Natural killer cell (primary cell): ENCODE data around the gene NFIB. TPM values are rescaled to one million over a fixed set of nuclear protein-coding genes. Genes with fewer than 3 reads are reported as not detected.

Source experiments
- ATAC-seq, 3 donors: fragments of 150-1000 bp in 2 of 3; fragments of 200-7000 bp in 1 of 3; cut with Tn5 transposase; 1 replicate in 1 of 3; 2 replicates in 2 of 3; pipeline ENCODE4 v1.10.0; 2021; ENCODE audit warnings: mild to moderate bottlenecking in 2 of 3, moderate library complexity in 2 of 3
- DNase-seq, 2 donors: peaks; one replicate each; pipeline versions ENCODE4 v3.0.0 to v3.0.0-alpha.2; 2013 to 2021; ENCODE audit warnings: mixed read lengths in 1 of 2
- H3K27ac ChIP-seq: one replicate; pipeline ENCODE4 v1.5.1; 2013; ENCODE audit warnings: mild to moderate bottlenecking, low read length
- H3K27me3 ChIP-seq: one replicate; pipeline ENCODE4 v1.6.1; 2013; ENCODE audit warnings: low read length; ENCODE audit not compliant: control insufficient read depth, insufficient read depth
- H3K36me3 ChIP-seq: one replicate; pipeline ENCODE4 v1.6.1; 2013; ENCODE audit warnings: low read length; ENCODE audit not compliant: control insufficient read depth, insufficient read depth
- H3K4me1 ChIP-seq: one replicate; pipeline ENCODE4 v1.6.1; 2013; ENCODE audit warnings: low read length; ENCODE audit not compliant: control insufficient read depth, insufficient read depth
- H3K4me3 ChIP-seq: one replicate; pipeline ENCODE4 v1.5.1; 2013; ENCODE audit warnings: low read length
- H3K9me3 ChIP-seq: one replicate; pipeline ENCODE4 v1.6.1; 2013; ENCODE audit warnings: low read length; ENCODE audit not compliant: control insufficient read depth, insufficient read depth
- H3K27ac Mint-ChIP-seq, 2 donors: one replicate each; pipeline ENCODE4 v1.8.0; 2022; ENCODE audit warnings: mild to moderate bottlenecking in 2 of 2, mixed read lengths in 2 of 2, moderate library complexity in 1 of 2
- H3K27me3 Mint-ChIP-seq, 2 donors: one replicate each; pipeline ENCODE4 v1.8.0; 2022; ENCODE audit warnings: low read depth in 2 of 2, mixed read lengths in 2 of 2
- H3K36me3 Mint-ChIP-seq: one replicate; pipeline ENCODE4 v1.8.0; 2022; ENCODE audit warnings: mixed read lengths
- H3K4me1 Mint-ChIP-seq, 2 donors: one replicate each; pipeline ENCODE4 v1.8.0; 2022; ENCODE audit warnings: mixed read lengths in 2 of 2
- H3K4me3 Mint-ChIP-seq: one replicate; pipeline ENCODE4 v1.8.0; 2022; ENCODE audit warnings: mild to moderate bottlenecking, moderate library complexity, mixed read lengths
- H3K9me3 Mint-ChIP-seq, 2 donors: one replicate each; pipeline ENCODE4 v1.8.0; 2022; ENCODE audit warnings: mixed read lengths in 2 of 2
- CTCF ChIP-seq: fragments of 200-600 bp; IDR thresholded peaks from one replicate; pipeline ENCODE4 v1.8.0; 2022; ENCODE audit warnings: antibody characterized with exemption
- WGBS: methylation state at CpG from one replicate; pipeline ENCODE4 v1.1.7; 2013; ENCODE audit warnings: missing lambda C conversion rate; ENCODE audit not compliant: insufficient coverage; 5-methylcytosine and 5-hydroxymethylcytosine counted together
- intact Hi-C: fragments of 100-400 bp; cut with micrococcal nuclease; formaldehyde crosslinking; loops from one replicate; pipeline ENCODE4 v1.14.2; 2022
- total RNA-seq, 4 donors: library from RNA; stranded (reverse); fragments of 120-200 nt in 1 of 4; gene quantifications; one replicate each; pipeline versions ENCODE4 v1.2.3 to v1.2.4, GENCODE V29; 2013 to 2022

The NFIB gene
- total RNA-seq, 3 donors from 2014 or later (not counting 1 experiment from before 2014, with no cell fraction given) = 0.20 to 0.21 TPM; not detected in 1

GRCh38 chr9:14151451-14151850 is 162.5 kb downstream of the NFIB start:
- Histone ChIP-seq H3K36me3 (no peaks in the 10 kb centered on the region), H3K27me3 (no peaks in the 10 kb centered on the region), H3K4me3 (no peak overlapping the region), H3K4me1 (no peaks in the 10 kb centered on the region), H3K27ac (no peak overlapping the region), H3K9me3 (no peaks in the 10 kb centered on the region)
- DNase-seq (no peak), ATAC-seq (no peak)
- H3K27me3 Mint-ChIP-seq = no peaks in the 10 kb centered on the region
- intact Hi-C loops = no loop called here
- no peak for TF ChIP-seq CTCF
- H3K36me3 Mint-ChIP-seq = no peaks in the 10 kb centered on the region
- 79% methylated on average over 3 of the region's 3 CpGs for WGBS
- no peaks in the 10 kb centered on the region for H3K4me1 Mint-ChIP-seq
- H3K4me3 Mint-ChIP-seq = no peak overlapping the region
- peaks cover 2% of the 10 kb centered on the region in 2 donors for H3K9me3 Mint-ChIP-seq
- H3K27ac Mint-ChIP-seq = no peak overlapping the region

- no peaks in the 10 kb centered on the region for H3K4me1 ChIP-seq
- Mint-ChIP-seq H3K4me1 (no peaks in the 10 kb centered on the region), H3K4me3 (no peak overlapping the region), H3K36me3 (no peaks in the 10 kb centered on the region), H3K27me3 (no peaks in the 10 kb centered on the region), H3K27ac (no peak overlapping the region), H3K9me3 (peaks cover 2% of the 10 kb centered on the region in 2 donors)
- H3K27me3 ChIP-seq = no peaks in the 10 kb centered on the region
- H3K27ac ChIP-seq = no peak overlapping the region
- 98% methylated on average over 3 of the region's 3 CpGs for WGBS
- no peaks in the 10 kb centered on the region for H3K9me3 ChIP-seq
- DNase-seq = no peak
- no peak for TF ChIP-seq CTCF
- intact Hi-C loops = no loop called here
- ATAC-seq = no peak
- no peaks in the 10 kb centered on the region for H3K36me3 ChIP-seq
- no peak overlapping the region for H3K4me3 ChIP-seq
Observed at GRCh38 chr9:14148501-14149103, 165.3 kb downstream of the NFIB start.

GRCh38 chr9:14147738-14148137 is 166.2 kb downstream of the NFIB start:
- H3K9me3 Mint-ChIP-seq = peaks cover 2% of the 10 kb centered on the region in 2 donors
- no peak for ATAC-seq

More at GRCh38 chr9:14147738-14148137, 166.2 kb downstream of the NFIB start:
- Histone ChIP-seq H3K36me3 (no peaks in the 10 kb centered on the region), H3K4me1 (no peaks in the 10 kb centered on the region), H3K9me3 (no peaks in the 10 kb centered on the region), H3K27me3 (no peaks in the 10 kb centered on the region), H3K27ac (no peak overlapping the region), H3K4me3 (no peak overlapping the region)
- TF ChIP-seq CTCF = no peak
- 100% methylated on average over 1 of the region's 1 CpG for WGBS
- Mint-ChIP-seq H3K27me3 (no peaks in the 10 kb centered on the region), H3K4me3 (no peak overlapping the region), H3K27ac (no peak overlapping the region), H3K4me1 (no peaks in the 10 kb centered on the region), H3K36me3 (no peaks in the 10 kb centered on the region)
- intact Hi-C loops = no loop called here
- no peak for DNase-seq
